PFSK-1 (cell line): ENCODE data around the gene JPH3.

Experiments
- POLR2AphosphoS5 ChIP-seq: IDR thresholded peaks from 2 replicates; pipeline ENCODE4 v1.6.1; 2012; ENCODE audit warnings: low read depth, mild to moderate bottlenecking, control low read depth, low read length, moderate library complexity
- TAF1 ChIP-seq: IDR thresholded peaks from 2 replicates; pipeline ENCODE4 v1.6.1; 2012; ENCODE audit warnings: low read length, control low read depth, borderline replicate concordance; ENCODE audit not compliant: insufficient read depth

DNA sequence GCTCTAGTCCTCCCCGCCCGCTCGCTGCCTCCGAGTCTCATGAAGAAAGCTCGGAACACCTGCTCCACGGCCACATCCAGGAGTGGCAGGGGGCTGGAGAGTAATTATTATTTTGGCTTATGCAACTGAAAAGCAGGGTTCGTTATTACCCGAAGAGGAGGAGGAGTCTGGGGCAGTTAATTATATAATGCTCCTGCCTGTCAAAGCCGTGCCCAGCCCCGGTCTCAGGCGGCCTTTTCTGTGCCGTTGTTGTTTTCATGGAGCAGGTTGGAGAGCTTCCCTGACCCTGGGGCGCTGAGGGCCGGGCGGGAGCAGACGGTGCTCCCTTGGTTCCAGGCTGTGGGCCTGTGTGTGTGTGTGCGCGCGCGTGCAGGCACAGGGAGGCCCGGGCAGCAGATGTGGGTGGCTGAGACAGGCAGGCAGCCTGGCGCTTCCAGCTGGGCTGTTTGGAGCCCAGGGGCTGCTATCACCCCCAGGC lies 2.4 kb downstream of the JPH3 start:
- TF ChIP-seq TAF1, result no peak
- TF ChIP-seq POLR2AphosphoS5, result no peak
